Posterior vena cava (tissue), 2 donors: ENCODE measurements around the gene ABHD15. TPM values are rescaled to one million over a fixed set of nuclear protein-coding genes. Genes with fewer than 3 reads are reported as not detected.

Source experiments
- DNase-seq: peaks from one replicate; pipeline ENCODE4 v3.0.0-alpha.2; 2020; ENCODE audit warnings: low spot score
- intact Hi-C, 2 donors: fragments of 100-400 bp; cut with DNase I; formaldehyde crosslinking; loops; one replicate each; pipeline versions ENCODE4 v1.14.1 to v1.14.2; 2022 to 2023
- long read RNA-seq, 2 donors: library from polyadenylated mRNA; unstranded; transcript quantifications; one replicate each; pipeline ENCODE4 v2.0.0, GENCODE V29; 2020 to 2021
- total RNA-seq, 2 donors: library from RNA; stranded (reverse); fragmentation: NEBNext Ultra II Directional; extraction: Animal tissue kit (Norgen Biotek cat#: 25700); gene quantifications; one replicate each; pipeline ENCODE4 v1.2.1, GENCODE V29; 2021
- donor health status: DM: yes; HTN: yes; CAD: no.
- donor health status: DM: yes; HTN: yes; CAD: no.

The ABHD15 gene
- total RNA-seq = 1 to 10 TPM; 4.5 to 5.9 TPM
- long read RNA-seq, donor 1, partial matches to known transcripts = 0 of 1 reads
- long read RNA-seq, donor 1, other reads (novel, unspliced or antisense) = 0 of 1 reads
- long read RNA-seq, donor 2, partial matches to known transcripts = 0 of 8 reads
- long read RNA-seq, donor 2, other reads (novel, unspliced or antisense) = 6 of 8 reads

GRCh38 chr17:29566473-29567303, at the start of gene ABHD15:
ABHD15 (minus strand) TSS chr17:29567037; CDS start chr17:29566966, 71 bp downstream.
- peak; percentile 89 for DNase-seq
- intact Hi-C loops = no loop called here

- DNase-seq = peak; percentile 95
Measured at GRCh38 chr17:29615492-29616299, 48.9 kb upstream of the ABHD15 start.

GRCh38 chr17:29615048-29615385, 48.2 kb upstream of the ABHD15 start:
- DNase-seq = peak; percentile 86
- intact Hi-C loops = no loop called here

More at GRCh38 chr17:29615492-29616299, 48.9 kb upstream of the ABHD15 start:
- intact Hi-C loops = no loop called here

- intact Hi-C loops = no loop called here
- no peak for DNase-seq
Measured at GRCh38 chr17:29614349-29615047, 47.7 kb upstream of the ABHD15 start.

GRCh38 chr17:29613856-29614255, 47.0 kb upstream of the ABHD15 start:
- no peak for DNase-seq
- intact Hi-C loops = no loop called here

- intact Hi-C loops = no loop called here
- DNase-seq = peak; percentile 99
Measured at GRCh38 chr17:29613352-29613837, 46.6 kb upstream of the ABHD15 start.

GRCh38 chr17:29612404-29613280, 45.8 kb upstream of the ABHD15 start:
- intact Hi-C loops = no loop called here
- DNase-seq = no peak

- DNase-seq = no peak
- intact Hi-C loops = no loop called here
Measured at GRCh38 chr17:29612094-29612403, 45.2 kb upstream of the ABHD15 start.

GRCh38 chr17:29611351-29612093, 44.7 kb upstream of the ABHD15 start:
- intact Hi-C loops = no loop called here
- peak; percentile 80 for DNase-seq

- DNase-seq = no peak
- intact Hi-C loops = no loop called here
Measured at GRCh38 chr17:29610395-29610794, 43.6 kb upstream of the ABHD15 start.

- peak; percentile 75 for DNase-seq
- intact Hi-C loops = no loop called here
Measured at GRCh38 chr17:29608986-29609385, 42.1 kb upstream of the ABHD15 start.

GRCh38 chr17:29607557-29608195, 40.8 kb upstream of the ABHD15 start:
- DNase-seq = peak; percentile 63
- intact Hi-C loops = no loop called here

- peak; percentile 60 for DNase-seq
- intact Hi-C loops = no loop called here
Measured at GRCh38 chr17:29603109-29603674, 36.4 kb upstream of the ABHD15 start.

GRCh38 chr17:29597361-29598172, 30.7 kb upstream of the ABHD15 start:
- DNase-seq = no peak
- intact Hi-C loops = no loop called here

- no peak for DNase-seq
- intact Hi-C loops = no loop called here
Measured at GRCh38 chr17:29596811-29597210, 30.0 kb upstream of the ABHD15 start.
